ENCODE data around the gene RGS7BP. TPM values are rescaled to one million over a fixed set of nuclear protein-coding genes. Genes with fewer than 3 reads are reported as not detected.

Gene RGS7BP
- total and polyA plus RNA-seq, 2 of the 13 experiments (the other 11 are each of a cell fraction or from before 2014, with no cell fraction given), result not detected

DNA sequence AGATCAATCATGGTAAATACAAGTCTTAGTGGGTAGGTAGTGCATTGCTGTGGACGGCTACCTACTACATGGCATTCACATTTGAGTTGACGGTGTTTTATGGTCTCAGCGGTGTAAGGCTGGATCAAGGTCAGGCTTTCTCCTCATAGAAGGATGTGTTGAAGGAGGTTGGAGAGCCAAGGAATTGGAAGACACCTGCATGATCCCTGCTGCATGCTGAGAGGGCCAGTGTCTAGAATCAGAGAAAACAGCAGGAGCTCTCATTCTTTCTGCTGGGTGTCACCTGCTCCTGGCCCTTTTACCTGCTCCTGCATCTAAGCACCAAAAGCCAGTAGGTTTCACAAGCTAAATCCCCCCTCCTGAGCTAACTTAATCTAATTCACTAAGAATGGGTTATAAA, 88.2 kb downstream of the RGS7BP start (continued):
- TF ChIP-seq RFXAP (CRISPR knock-in tag; IDR thresholded peaks at IDR 0.05; ENCODE audit: borderline replicate concordance) (no peak), POGK (CRISPR knock-in tag; conservative IDR thresholded peaks at IDR 0.05) (no peak), IRX3 (CRISPR knock-in tag; IDR thresholded peaks at IDR 0.05; ENCODE audit: borderline replicate concordance, low read depth) (no peak)

GRCh38 chr5:64594601-64595000, 88.8 kb downstream of the RGS7BP start:
- no peak for FAIRE-seq

More at GRCh38 chr5:64594601-64595000, 88.8 kb downstream of the RGS7BP start:
- Histone ChIP-seq H3K79me2 (ENCODE audit: insufficient read depth, low read length) (no peaks in the 10 kb centered on the region), H3K4me3 (replicated peaks in 1 of 3; ENCODE audit: insufficient read depth in 1 of 3, low read depth in 2 of 3, low read length in 3 of 3) (no peak overlapping the region), H4K20me1 (ENCODE audit: insufficient read depth, low read length) (no peaks in the 10 kb centered on the region), H3K27me3 (ENCODE audit: control insufficient read depth in 1 of 2, insufficient read depth in 2 of 2, low read length in 2 of 2) (no peaks in the 10 kb centered on the region), H3K9me3 (ENCODE audit: low read length) (no peaks in the 10 kb centered on the region), H3K9ac (ENCODE audit: insufficient read depth, low read depth, low read length) (no peak overlapping the region), H3K4me2 (ENCODE audit: low read depth, low read length) (no peak overlapping the region), H3K36me3 (replicated peaks in 1 of 2; ENCODE audit: control insufficient read depth in 1 of 2, insufficient read depth in 2 of 2, low read length in 2 of 2) (no peaks in the 10 kb centered on the region), H3K4me1 (ENCODE audit: insufficient read depth, low read length) (no peaks in the 10 kb centered on the region), H3K27ac (ENCODE audit: extremely low read length, insufficient read depth, low read length) (no peak overlapping the region), H2AFZ (ENCODE audit: low read length) (no peak overlapping the region)
- DNase-seq (ENCODE audit: low spot score), result no peak
- BruUV-seq (replicated peaks), result no TSS peak
- intact Hi-C loops (cut with micrococcal nuclease; ENCODE audit: unreplicated experiment) (no loop called here), in situ Hi-C loops (cut with HindIII; ENCODE audit: extremely low pct_ligation_motif_present, low pct_unique_long_range_greater_than_20kb) (no loop called here)
- TF ChIP-seq HOXA9 (CRISPR knock-in tag; IDR thresholded peaks at IDR 0.05; ENCODE audit: borderline replicate concordance), result no peak
- TF ChIP-seq ZNF510 (CRISPR knock-in tag; IDR thresholded peaks at IDR 0.05; ENCODE audit: low read depth), result no peak
- TF ChIP-seq, protein P1, sequence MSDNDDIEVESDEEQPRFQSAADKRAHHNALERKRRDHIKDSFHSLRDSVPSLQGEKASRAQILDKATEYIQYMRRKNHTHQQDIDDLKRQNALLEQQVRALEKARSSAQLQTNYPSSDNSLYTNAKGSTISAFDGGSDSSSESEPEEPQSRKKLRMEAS (IDR thresholded peaks at IDR 0.05), result no peak
- no peak for TF ChIP-seq U2AF2 (IDR thresholded peaks at IDR 0.05; ENCODE audit: low read depth, low read length)
- TF ChIP-seq TMF1 (CRISPR knock-in tag; IDR thresholded peaks at IDR 0.05; ENCODE audit: low read depth), result no peak
- TF ChIP-seq GTF2F1 (IDR thresholded peaks at IDR 0.05; ENCODE audit: low read length), result no peak
- no peak for ATAC-seq
- POLR2A ChIA-PET, result no interaction called here
- WGBS (ENCODE audit: low lambda C conversion rate), result 10% methylated on average over 4 of the region's 4 CpGs
- CTCF ChIA-PET (ENCODE audit: low intra/inter-chr PET ratio, low total read pairs), result no interaction called here
